Measurements from ENCODE around the gene SLC43A3.

SLC43A3 gene

GRCh38 chr11:57399972-57400578 is 26.8 kb downstream of the SLC43A3 start:
- no peak for DNase-seq (ENCODE audit: extremely low spot score)
- CTCF ChIA-PET: interaction anchor here (0.9 to 1.8 kb wide), 7 partner anchors 9 to 400 kb away, joined by 3 to 5 read pairs (median 3); no protein-coding TSS in a partner anchor
- POLR2A ChIA-PET: interaction anchor here (0.5 to 0.6 kb wide), 2 partner anchors 11 to 22 kb away, joined by 5 to 6 read pairs; no protein-coding TSS in a partner anchor
- TF ChIP-seq, protein P1, sequence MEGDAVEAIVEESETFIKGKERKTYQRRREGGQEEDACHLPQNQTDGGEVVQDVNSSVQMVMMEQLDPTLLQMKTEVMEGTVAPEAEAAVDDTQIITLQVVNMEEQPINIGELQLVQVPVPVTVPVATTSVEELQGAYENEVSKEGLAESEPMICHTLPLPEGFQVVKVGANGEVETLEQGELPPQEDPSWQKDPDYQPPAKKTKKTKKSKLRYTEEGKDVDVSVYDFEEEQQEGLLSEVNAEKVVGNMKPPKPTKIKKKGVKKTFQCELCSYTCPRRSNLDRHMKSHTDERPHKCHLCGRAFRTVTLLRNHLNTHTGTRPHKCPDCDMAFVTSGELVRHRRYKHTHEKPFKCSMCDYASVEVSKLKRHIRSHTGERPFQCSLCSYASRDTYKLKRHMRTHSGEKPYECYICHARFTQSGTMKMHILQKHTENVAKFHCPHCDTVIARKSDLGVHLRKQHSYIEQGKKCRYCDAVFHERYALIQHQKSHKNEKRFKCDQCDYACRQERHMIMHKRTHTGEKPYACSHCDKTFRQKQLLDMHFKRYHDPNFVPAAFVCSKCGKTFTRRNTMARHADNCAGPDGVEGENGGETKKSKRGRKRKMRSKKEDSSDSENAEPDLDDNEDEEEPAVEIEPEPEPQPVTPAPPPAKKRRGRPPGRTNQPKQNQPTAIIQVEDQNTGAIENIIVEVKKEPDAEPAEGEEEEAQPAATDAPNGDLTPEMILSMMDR (IDR thresholded peaks at IDR 0.05; ENCODE audit: control extremely low read depth, extremely low read depth, low read depth, missing control alignments): no peak

GRCh38 chr11:57399221-57399620 is 27.7 kb downstream of the SLC43A3 start:
- TF ChIP-seq, protein P1 (IDR thresholded peaks at IDR 0.05; ENCODE audit: control extremely low read depth, extremely low read depth, low read depth, missing control alignments): no peak
- DNase-seq (ENCODE audit: extremely low spot score): no peak
- ChIA-PET POLR2A (interaction anchor here (1.3 kb wide), 1 partner anchor 25 kb away, joined by 3 read pairs; no protein-coding TSS in a partner anchor), CTCF (interaction anchor here (1.1 to 1.8 kb wide), 5 partner anchors 20 to 128 kb away, joined by 3 to 5 read pairs (median 4); no protein-coding TSS in a partner anchor)

- POLR2A ChIA-PET: interaction anchor here (0.7 kb wide), 1 partner anchor 1149 kb away, joined by 3 read pairs; no protein-coding TSS in a partner anchor
Observed at GRCh38 chr11:57397394-57397990, 29.4 kb downstream of the SLC43A3 start.

DNA sequence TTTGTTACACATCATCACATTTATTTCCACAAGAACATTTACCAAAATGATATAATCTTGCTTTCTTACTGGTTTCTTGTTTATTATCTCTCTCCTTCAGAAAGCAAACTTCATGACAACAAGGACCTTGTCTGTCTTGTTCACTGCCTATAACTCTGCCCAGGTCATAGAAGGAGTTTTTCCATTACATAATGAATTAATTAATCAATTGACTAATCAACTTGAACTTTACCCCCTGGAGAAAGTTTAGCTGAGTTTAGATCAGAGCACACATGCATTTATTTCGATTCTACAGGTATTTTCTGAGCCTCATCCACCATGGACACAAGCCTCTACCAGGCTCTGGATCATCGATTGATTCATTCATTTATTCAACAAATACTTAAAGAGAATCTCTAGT is 30.2 kb downstream of the SLC43A3 start:
- TF ChIP-seq, protein P1 (IDR thresholded peaks at IDR 0.05; ENCODE audit: control extremely low read depth, extremely low read depth, low read depth, missing control alignments): no peak
- DNase-seq (ENCODE audit: extremely low spot score): no peak
- POLR2A ChIA-PET: no interaction called here
- CTCF ChIA-PET: interaction anchor here (1.0 to 2.4 kb wide), 4 partner anchors 25 to 248 kb away, joined by 3 to 8 read pairs (median 3); no protein-coding TSS in a partner anchor

More at GRCh38 chr11:57397394-57397990, 29.4 kb downstream of the SLC43A3 start:
- CTCF ChIA-PET: interaction anchor here (1.0 to 2.4 kb wide), 2 partner anchors 52 to 129 kb away, joined by 3 to 8 read pairs; no protein-coding TSS in a partner anchor
- TF ChIP-seq, protein P1 (IDR thresholded peaks at IDR 0.05; ENCODE audit: control extremely low read depth, extremely low read depth, low read depth, missing control alignments): no peak
- no peak for DNase-seq (ENCODE audit: extremely low spot score)

DNA sequence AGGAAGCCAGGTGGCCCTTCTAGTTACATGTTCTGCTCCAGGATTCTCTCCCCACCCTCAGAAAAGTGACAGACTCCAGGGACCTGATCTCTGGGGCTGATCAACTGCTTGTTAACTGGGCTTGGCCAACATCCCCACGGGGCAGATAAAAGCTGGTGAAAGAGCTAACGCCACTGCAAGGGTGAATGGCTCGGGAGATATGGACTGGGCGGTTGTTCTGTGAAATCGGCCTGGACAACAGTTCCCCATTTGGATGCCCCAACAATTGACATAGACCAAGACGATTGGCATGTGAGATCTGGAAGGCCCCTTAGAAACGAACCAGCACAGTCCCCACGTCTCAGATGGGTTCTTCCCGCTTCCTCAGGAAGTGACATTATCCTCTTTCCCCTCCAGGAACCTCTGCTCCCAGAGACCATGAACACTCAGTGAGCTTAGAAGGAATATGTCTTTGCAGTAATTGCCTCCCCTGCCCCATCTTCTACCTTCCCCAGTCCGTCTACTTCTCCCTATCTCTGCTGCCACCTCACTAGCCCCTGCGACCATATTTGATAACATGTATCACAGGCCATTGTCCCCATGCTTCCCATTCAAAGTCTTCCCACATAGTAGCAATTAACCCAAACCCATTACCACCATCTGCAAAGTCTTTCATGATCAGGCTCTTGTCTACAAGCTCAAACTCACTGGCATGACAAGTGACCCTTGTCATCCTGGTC is 30.9 kb downstream of the SLC43A3 start:
- ChIA-PET CTCF (interaction anchor here (1.0 to 2.4 kb wide), 4 partner anchors 25 to 248 kb away, joined by 3 to 8 read pairs (median 3); no protein-coding TSS in a partner anchor), POLR2A (interaction anchor here (0.5 kb wide), 1 partner anchor 40 kb away, joined by 3 read pairs; no protein-coding TSS in a partner anchor)
- TF ChIP-seq, protein P1 (IDR thresholded peaks at IDR 0.05; ENCODE audit: control extremely low read depth, extremely low read depth, low read depth, missing control alignments): no peak
- DNase-seq (ENCODE audit: extremely low spot score): no peak

Data from GM10248 (cell line).